CD14-positive monocyte (primary cell): ENCODE results near the gene CIB1. TPM values are rescaled to one million over a fixed set of nuclear protein-coding genes. Genes with fewer than 3 reads are reported as not detected.

ENCODE experiments used
- DNase-seq, 3 donors: peaks; one replicate each; pipeline ENCODE4 v3.0.0-alpha.2; 2011 to 2022
- H2AFZ ChIP-seq: 2 replicates; pipeline ENCODE4 v1.6.0; 2012; ENCODE audit warnings: mild to moderate bottlenecking, low read depth, low read length, inconsistent platforms; ENCODE audit not compliant: insufficient read depth, poor library complexity, severe bottlenecking
- H3K27ac ChIP-seq, 2 donors: 1 replicate in 1 of 2; 2 replicates in 1 of 2; pipeline ENCODE4 v1.5.1; 2012 to 2013; ENCODE audit warnings: low read length in 2 of 2, control low read depth in 1 of 2, inconsistent platforms in 1 of 2, low read depth in 1 of 2, mild to moderate bottlenecking in 1 of 2
- H3K27me3 ChIP-seq, 2 donors: one replicate each; pipeline versions ENCODE4 v1.6.0 to v1.6.1; 2011 to 2013; ENCODE audit warnings: low read length in 2 of 2; ENCODE audit not compliant: control insufficient read depth in 2 of 2, insufficient read depth in 2 of 2
- H3K36me3 ChIP-seq, 2 donors: replicated peaks in 1 of 2; 1 replicate in 1 of 2; 2 replicates in 1 of 2; pipeline versions ENCODE4 v1.5.1 to v1.6.1; 2012 to 2013; ENCODE audit warnings: low read length in 2 of 2, control low read depth in 1 of 2, inconsistent platforms in 1 of 2, mild to moderate bottlenecking in 1 of 2; ENCODE audit not compliant: insufficient read depth in 2 of 2, control insufficient read depth in 1 of 2
- H3K4me1 ChIP-seq, 2 donors: 1 replicate in 1 of 2; 2 replicates in 1 of 2; pipeline versions ENCODE4 v1.5.1 to v1.6.1; 2012 to 2013; ENCODE audit warnings: low read length in 2 of 2, control low read depth in 1 of 2, inconsistent platforms in 1 of 2, mild to moderate bottlenecking in 1 of 2, moderate library complexity in 1 of 2; ENCODE audit not compliant: insufficient read depth in 2 of 2, control insufficient read depth in 1 of 2
- H3K4me2 ChIP-seq: replicated peaks from 2 replicates; pipeline ENCODE3; 2012; ENCODE audit warnings: low read length, moderate library complexity, mild to moderate bottlenecking; ENCODE audit not compliant: poor library complexity, severe bottlenecking; ENCODE audit errors: extremely low read depth
- H3K4me3 ChIP-seq, 3 experiments: fragments of 200-600 bp in 1 of 3; sonication (generic) in 1 of 3; replicated peaks in 1 of 3; 1 replicate in 2 of 3; 2 replicates in 1 of 3; pipeline ENCODE4 v1.5.1; 2011 to 2013; ENCODE audit warnings: low read length in 3 of 3, mild to moderate bottlenecking in 3 of 3, control low read depth in 2 of 3, low read depth in 2 of 3, inconsistent platforms in 1 of 3, moderate library complexity in 1 of 3
- H3K79me2 ChIP-seq: 2 replicates; pipeline ENCODE4 v1.6.0; 2012; ENCODE audit warnings: mild to moderate bottlenecking, control low read depth, inconsistent platforms, low read length, moderate library complexity; ENCODE audit not compliant: insufficient read depth
- H3K9ac ChIP-seq: 2 replicates; pipeline ENCODE4 v1.6.0; 2017; ENCODE audit warnings: low read length, mild to moderate bottlenecking; ENCODE audit not compliant: insufficient read depth, poor library complexity, severe bottlenecking
- H3K9me3 ChIP-seq, 2 donors: replicated peaks in 1 of 2; 1 replicate in 1 of 2; 2 replicates in 1 of 2; pipeline versions ENCODE4 v1.5.1 to v1.6.1; 2012 to 2013; ENCODE audit warnings: low read length in 2 of 2, control low read depth in 1 of 2; ENCODE audit not compliant: control insufficient read depth in 1 of 2, insufficient read depth in 1 of 2
- H4K20me1 ChIP-seq: 2 replicates; pipeline ENCODE4 v1.6.0; 2012; ENCODE audit warnings: mild to moderate bottlenecking, low read length, control low read depth, moderate library complexity; ENCODE audit not compliant: insufficient read depth
- H3K27ac Mint-ChIP-seq, 7 donors: one replicate each; pipeline ENCODE4 v1.8.0; 2020; ENCODE audit warnings: mild to moderate bottlenecking in 7 of 7, mixed read lengths in 7 of 7, moderate library complexity in 6 of 7, inconsistent platforms in 2 of 7
- H3K27me3 Mint-ChIP-seq, 3 donors: one replicate each; pipeline ENCODE4 v1.8.0; 2021 to 2022; ENCODE audit warnings: low read depth in 3 of 3, mild to moderate bottlenecking in 3 of 3, mixed read lengths in 3 of 3, moderate library complexity in 3 of 3, inconsistent platforms in 1 of 3
- H3K36me3 Mint-ChIP-seq, 2 donors: one replicate each; pipeline ENCODE4 v1.8.0; 2020; ENCODE audit warnings: mixed read lengths in 2 of 2, inconsistent platforms in 1 of 2, mild to moderate bottlenecking in 1 of 2
- H3K4me1 Mint-ChIP-seq: one replicate; pipeline ENCODE4 v1.8.0; 2020; ENCODE audit warnings: mild to moderate bottlenecking, mixed read lengths
- H3K4me3 Mint-ChIP-seq, 2 donors: one replicate each; pipeline ENCODE4 v1.8.0; 2020; ENCODE audit warnings: mild to moderate bottlenecking in 2 of 2, mixed read lengths in 2 of 2, moderate library complexity in 1 of 2
- H3K9me3 Mint-ChIP-seq, 7 donors: one replicate each; pipeline ENCODE4 v1.8.0; 2020 to 2022; ENCODE audit warnings: mixed read lengths in 7 of 7, mild to moderate bottlenecking in 6 of 7, moderate library complexity in 6 of 7, inconsistent platforms in 2 of 7
- CTCF ChIP-seq: fragments of 200-600 bp; IDR thresholded peaks from one replicate; pipeline ENCODE4 v1.8.0; 2022; ENCODE audit warnings: antibody characterized with exemption, mild to moderate bottlenecking
- WGBS: methylation state at CpG from one replicate; pipeline ENCODE4 v1.1.5; 2013; ENCODE audit warnings: missing lambda C conversion rate; ENCODE audit not compliant: insufficient coverage; 5-methylcytosine and 5-hydroxymethylcytosine counted together
- intact Hi-C, 2 donors: fragments of 100-400 bp; cut with micrococcal nuclease; formaldehyde crosslinking; loops; one replicate each; pipeline versions ENCODE4 v1.15.0 to v1.15.1; 2023
- polyA plus RNA-seq, 3 donors: library from polyadenylated mRNA; depleted of rRNA in 1 of 3; unstranded in 2 of 3; stranded (reverse) in 1 of 3; fragments of 300-500 nt in 2 of 3; fragments of >200 nt in 1 of 3; fragmentation: Illumina TruSeq in 2 of 3; gene quantifications; 1 replicate in 2 of 3; 2 replicates in 1 of 3; pipeline ENCODE4 v1.2.3, GENCODE V29; 2012 to 2021
- small RNA-seq: library from RNA; depleted of rRNA; stranded (forward); fragments of <200 nt; gene quantifications from one replicate; pipeline ENCODE3, GENCODE V24; 2012; ENCODE audit warnings: low read depth; ENCODE audit not compliant: insufficient read length

The CIB1 gene
- polyA plus RNA-seq, 3 donors, result 77.5 to 197 (median 169) TPM

GRCh38 chr15:90184119-90184785, 49.5 kb downstream of the CIB1 start:
- peaks cover 3 to 9% (median 7%) of the 10 kb centered on the region in 3 donors for H3K27me3 Mint-ChIP-seq
- H3K27ac ChIP-seq, result peak overlapping the region in 1 of 2 donors; percentile 75
- peaks cover 21% of the 10 kb centered on the region for H4K20me1 ChIP-seq
- H3K4me1 ChIP-seq, result peaks cover 50 to 70% of the 10 kb centered on the region in 2 donors
- H3K9me3 Mint-ChIP-seq, result peaks cover 0 to 6% (median 0%) of the 10 kb centered on the region in 7 donors
- H3K4me3 ChIP-seq, result peak overlapping the region; percentile 73 to 91 (median 90)
- DNase-seq, result no peak
- TF ChIP-seq CTCF, result no peak
- WGBS, result 50% methylated on average over 20 of the region's 27 CpGs
- H2AFZ ChIP-seq, result peak overlapping the region; percentile 72
- peaks cover 54% of the 10 kb centered on the region for H3K4me1 Mint-ChIP-seq
- H3K27ac Mint-ChIP-seq, result peak overlapping the region in 4 of 7 donors; percentile 25 to 63 (median 38)
- peaks cover 3% of the 10 kb centered on the region in 2 donors for H3K36me3 Mint-ChIP-seq
- peak overlapping the region; percentile 75 for H3K9ac ChIP-seq
- H3K4me2 ChIP-seq, result peak overlapping the region; percentile 91
- no peaks in the 10 kb centered on the region for H3K9me3 ChIP-seq
- no peaks in the 10 kb centered on the region for H3K27me3 ChIP-seq
- intact Hi-C loops, result no loop called here
- peaks cover 36% of the 10 kb centered on the region for H3K79me2 ChIP-seq
- H3K36me3 ChIP-seq, result no peaks in the 10 kb centered on the region
- peak overlapping the region; percentile 71 to 72 for H3K4me3 Mint-ChIP-seq

- H3K79me2 ChIP-seq, result peaks cover 20% of the 10 kb centered on the region
- no peak overlapping the region for H2AFZ ChIP-seq
- no peaks in the 10 kb centered on the region for H3K36me3 ChIP-seq
- Mint-ChIP-seq H3K27me3 (peaks cover 4 to 12% (median 7%) of the 10 kb centered on the region in 3 donors), H3K36me3 (peaks cover 0 to 3% of the 10 kb centered on the region in 2 donors), H3K9me3 (peaks cover 0 to 4% (median 0%) of the 10 kb centered on the region in 7 donors), H3K4me1 (peaks cover 47% of the 10 kb centered on the region), H3K4me3 (no peak overlapping the region), H3K27ac (no peak overlapping the region)
- DNase-seq, result no peak
- no peak overlapping the region for H3K27ac ChIP-seq
- no peaks in the 10 kb centered on the region for H3K9me3 ChIP-seq
- peaks cover 39 to 63% of the 10 kb centered on the region in 2 donors for H3K4me1 ChIP-seq
- H4K20me1 ChIP-seq, result peaks cover 10% of the 10 kb centered on the region
- H3K9ac ChIP-seq, result no peak overlapping the region
- H3K27me3 ChIP-seq, result no peaks in the 10 kb centered on the region
- TF ChIP-seq CTCF, result no peak
- H3K4me2 ChIP-seq, result no peak overlapping the region
- 50% methylated on average over 2 of the region's 2 CpGs for WGBS
- H3K4me3 ChIP-seq, result no peak overlapping the region
- intact Hi-C loops, result no loop called here
These were observed 52.0 kb downstream of the CIB1 start for GRCh38 chr15:90181776-90182175.

Small RNA genes within 50 kb of the gene (small RNA-seq; reads per million reads assigned to genes)
- not detected for gene AC091167.3

Other genes starting within 250 kb of the CIB1 start
- 10 to 100 TPM in 1 of 3 donors, 1 to 10 TPM in 2; 3.4 to 45.6 (median 4.8) TPM for gene ZNF710, start 232.6 kb downstream of the CIB1 start, polyA plus RNA-seq
- 100 to 1,000 TPM in 1 of 3 donors, 10 to 100 TPM in 2; 40.6 to 115 (median 82.2) TPM for gene IDH2, start 131.5 kb downstream of the CIB1 start, polyA plus RNA-seq
- gene SEMA4B, start 32.6 kb downstream of the CIB1 start, polyA plus RNA-seq, result 10 to 100 TPM; 13.2 to 65.0 (median 22.0) TPM
- 1 to 10 TPM in 1 of 3 donors, under 1 TPM in 2; 0.53 to 3.3 (median 0.91) TPM for gene GDPGP1, start 268 bp upstream of the CIB1 start, polyA plus RNA-seq
- under 1 TPM in 2 of 3 donors, not detected in 1; 0.08 to 0.13 TPM for gene TTLL13, start 15.6 kb upstream of the CIB1 start, polyA plus RNA-seq
- gene NGRN, start 31.7 kb upstream of the CIB1 start, polyA plus RNA-seq, result 10 to 100 TPM; 14.4 to 20.3 (median 18.9) TPM
- under 1 TPM in 2 of 3 donors, not detected in 1; 0.12 to 0.23 TPM for gene ZNF774, start 118.3 kb upstream of the CIB1 start, polyA plus RNA-seq
- 100 to 1,000 TPM; 140 to 276 (median 207) TPM for gene IQGAP1, start 154.3 kb upstream of the CIB1 start, polyA plus RNA-seq